OCI-LY1 (cell line): ENCODE results near the gene ZMYM4.

Experiments used
- H2AFZ ChIP-seq: fragments of 200-600 bp; sonication (generic), shearing (Covaris generic); 2 replicates; pipeline ENCODE4 v1.6.0; 2014; ENCODE audit warnings: antibody characterized with exemption, mild to moderate bottlenecking, low read length
- H3F3A ChIP-seq: fragments of 200-600 bp; sonication (generic), shearing (Covaris generic); 2 replicates; pipeline ENCODE4 v1.6.0; 2014; ENCODE audit warnings: mild to moderate bottlenecking, antibody characterized with exemption, low read length, moderate library complexity; ENCODE audit not compliant: insufficient read depth
- H3K27ac ChIP-seq: fragments of 200-600 bp; sonication (generic); 2 replicates; pipeline ENCODE4 v1.5.1; 2014; ENCODE audit warnings: low read length, mixed run types, mild to moderate bottlenecking, low read depth; ENCODE audit not compliant: poor library complexity, severe bottlenecking
- H3K27me3 ChIP-seq: fragments of 200-600 bp; sonication (generic); 2 replicates; pipeline ENCODE4 v1.6.0; 2014; ENCODE audit warnings: antibody characterized with exemption, mild to moderate bottlenecking, low read length, moderate library complexity; ENCODE audit not compliant: insufficient read depth
- H3K36me3 ChIP-seq: fragments of 200-600 bp; sonication (generic); 2 replicates; pipeline ENCODE4 v1.6.1; 2014; ENCODE audit warnings: mild to moderate bottlenecking, antibody characterized with exemption, low read length, moderate library complexity, mixed read lengths; ENCODE audit not compliant: insufficient read depth
- H3K4me1 ChIP-seq: fragments of 200-600 bp; sonication (generic); 2 replicates; pipeline ENCODE4 v1.5.1; 2014; ENCODE audit warnings: mild to moderate bottlenecking, low read length, moderate library complexity; ENCODE audit not compliant: insufficient read depth, severe bottlenecking
- H3K4me2 ChIP-seq: fragments of 200-600 bp; sonication (generic), shearing (Covaris generic); 2 replicates; pipeline ENCODE4 v1.6.1; 2014; ENCODE audit warnings: low read length
- H3K4me3 ChIP-seq: fragments of 200-600 bp; sonication (generic); 2 replicates; pipeline ENCODE4 v1.5.1; 2014; ENCODE audit warnings: low read length, low read depth, mild to moderate bottlenecking, mixed read lengths; ENCODE audit not compliant: poor library complexity, severe bottlenecking
- H3K79me2 ChIP-seq: fragments of 200-600 bp; shearing (Covaris generic); 2 replicates; pipeline ENCODE4 v1.6.1; 2016; ENCODE audit warnings: mixed run types, low read length, mixed read lengths; ENCODE audit not compliant: insufficient read depth
- H3K9ac ChIP-seq: fragments of 200-600 bp; sonication (generic), shearing (Covaris generic); 2 replicates; pipeline ENCODE4 v1.6.1; 2014; ENCODE audit warnings: mild to moderate bottlenecking, low read length, mixed read lengths
- H3K9me2 ChIP-seq: fragments of 200-600 bp; sonication (generic), shearing (Covaris generic); 2 replicates; pipeline ENCODE4 v1.6.1; 2014; ENCODE audit warnings: low read depth, mild to moderate bottlenecking, low read length, mixed read lengths
- H3K9me3 ChIP-seq: fragments of 200-600 bp; shearing (Covaris generic); 2 replicates; pipeline ENCODE4 v1.6.1; 2014; ENCODE audit warnings: low read length, mixed read lengths
- H4K20me1 ChIP-seq: fragments of 200-600 bp; sonication (generic), shearing (Covaris generic); 2 replicates; pipeline ENCODE4 v1.6.0; 2016; ENCODE audit warnings: mild to moderate bottlenecking, low read length; ENCODE audit not compliant: insufficient read depth
- EZH2 ChIP-seq: fragments of 200-600 bp; sonication (generic), shearing (Covaris generic); IDR thresholded peaks from 2 replicates; pipeline ENCODE4 v1.8.0; 2017; ENCODE audit warnings: borderline replicate concordance, mixed run types, mild to moderate bottlenecking, antibody characterized with exemption, low read length, moderate library complexity, mixed read lengths
- TF ChIP-seq, protein P1 (sequence below): fragments of 200-600 bp; sonication (generic), shearing (Covaris generic); IDR thresholded peaks from 2 replicates; pipeline ENCODE4 v1.5.1; 2017; ENCODE audit warnings: mild to moderate bottlenecking, antibody characterized with exemption, low read length, moderate library complexity, mixed read lengths

ZMYM4 gene

GRCh38 chr1:35441926-35442579, 173.5 kb downstream of the ZMYM4 start:
- Histone ChIP-seq H2AFZ (no peak overlapping the region), H3K4me1 (peaks cover 10% of the 10 kb centered on the region), H3K9ac (no peak overlapping the region), H3F3A (no peaks in the 10 kb centered on the region), H3K9me2 (no peaks in the 10 kb centered on the region), H4K20me1 (no peaks in the 10 kb centered on the region), H3K9me3 (no peaks in the 10 kb centered on the region), H3K4me2 (no peak overlapping the region), H3K27me3 (no peaks in the 10 kb centered on the region), H3K4me3 (no peak overlapping the region), H3K79me2 (no peaks in the 10 kb centered on the region), H3K36me3 (peaks cover 23% of the 10 kb centered on the region; the same call in 1 of the 2 replicates), H3K27ac (peak overlapping the region; percentile 38)
- no peak for TF ChIP-seq EZH2
- TF ChIP-seq, protein P1, sequence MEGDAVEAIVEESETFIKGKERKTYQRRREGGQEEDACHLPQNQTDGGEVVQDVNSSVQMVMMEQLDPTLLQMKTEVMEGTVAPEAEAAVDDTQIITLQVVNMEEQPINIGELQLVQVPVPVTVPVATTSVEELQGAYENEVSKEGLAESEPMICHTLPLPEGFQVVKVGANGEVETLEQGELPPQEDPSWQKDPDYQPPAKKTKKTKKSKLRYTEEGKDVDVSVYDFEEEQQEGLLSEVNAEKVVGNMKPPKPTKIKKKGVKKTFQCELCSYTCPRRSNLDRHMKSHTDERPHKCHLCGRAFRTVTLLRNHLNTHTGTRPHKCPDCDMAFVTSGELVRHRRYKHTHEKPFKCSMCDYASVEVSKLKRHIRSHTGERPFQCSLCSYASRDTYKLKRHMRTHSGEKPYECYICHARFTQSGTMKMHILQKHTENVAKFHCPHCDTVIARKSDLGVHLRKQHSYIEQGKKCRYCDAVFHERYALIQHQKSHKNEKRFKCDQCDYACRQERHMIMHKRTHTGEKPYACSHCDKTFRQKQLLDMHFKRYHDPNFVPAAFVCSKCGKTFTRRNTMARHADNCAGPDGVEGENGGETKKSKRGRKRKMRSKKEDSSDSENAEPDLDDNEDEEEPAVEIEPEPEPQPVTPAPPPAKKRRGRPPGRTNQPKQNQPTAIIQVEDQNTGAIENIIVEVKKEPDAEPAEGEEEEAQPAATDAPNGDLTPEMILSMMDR, result no peak

DNA sequence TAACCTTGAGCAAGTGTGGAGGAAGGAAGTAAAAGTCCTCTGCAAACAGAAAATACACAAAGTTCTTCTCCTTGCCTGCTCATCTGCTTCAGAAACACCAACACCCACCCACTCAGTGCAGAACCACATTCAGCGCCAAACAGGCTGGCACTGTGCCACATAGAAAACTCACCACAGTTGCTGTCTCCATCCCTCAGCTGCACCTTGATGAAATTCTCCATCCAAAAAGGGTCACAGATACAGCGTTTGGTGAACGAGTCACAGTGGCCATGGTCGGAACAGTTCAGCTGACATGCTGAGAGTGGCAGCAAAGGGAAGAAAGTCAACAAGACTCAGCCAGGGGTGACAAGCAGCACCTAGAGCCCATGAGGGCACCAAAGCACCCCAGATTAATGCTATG, 174.2 kb downstream of the ZMYM4 start:
- Histone ChIP-seq H3K4me2 (no peak overlapping the region), H4K20me1 (no peaks in the 10 kb centered on the region), H3K27me3 (no peaks in the 10 kb centered on the region), H2AFZ (no peak overlapping the region), H3K36me3 (peaks cover 24% of the 10 kb centered on the region; the same call in 1 of the 2 replicates), H3F3A (no peaks in the 10 kb centered on the region), H3K79me2 (no peaks in the 10 kb centered on the region), H3K9me3 (no peaks in the 10 kb centered on the region), H3K9ac (no peak overlapping the region), H3K4me3 (no peak overlapping the region), H3K4me1 (peaks cover 10% of the 10 kb centered on the region), H3K9me2 (no peaks in the 10 kb centered on the region), H3K27ac (peak overlapping the region; percentile 38)
- no peak for TF ChIP-seq EZH2
- TF ChIP-seq, protein P1, result peak; percentile 16; the same call in 1 of the 2 replicates

- Histone ChIP-seq H3K9ac (no peak overlapping the region), H3K4me3 (no peak overlapping the region), H4K20me1 (no peaks in the 10 kb centered on the region), H2AFZ (no peak overlapping the region), H3K27ac (no peak overlapping the region), H3K36me3 (peaks cover 33% of the 10 kb centered on the region; the same call in 1 of the 2 replicates), H3K9me2 (no peaks in the 10 kb centered on the region), H3K27me3 (no peaks in the 10 kb centered on the region), H3F3A (no peaks in the 10 kb centered on the region), H3K4me2 (no peak overlapping the region), H3K4me1 (peaks cover 10% of the 10 kb centered on the region), H3K9me3 (no peaks in the 10 kb centered on the region), H3K79me2 (no peaks in the 10 kb centered on the region)
- TF ChIP-seq EZH2, result no peak
- TF ChIP-seq, protein P1, result peak; percentile 46; the same call in 1 of the 2 replicates
These were observed 175.4 kb downstream of the ZMYM4 start for GRCh38 chr1:35443768-35444518.
